Measurements from ENCODE around the gene SLC9A2. TPM values are rescaled to one million over a fixed set of nuclear protein-coding genes. Genes with fewer than 3 reads are reported as not detected.

The SLC9A2 gene
- total RNA-seq, 1 experiment from 2014 or later = 0.18 TPM

DNA sequence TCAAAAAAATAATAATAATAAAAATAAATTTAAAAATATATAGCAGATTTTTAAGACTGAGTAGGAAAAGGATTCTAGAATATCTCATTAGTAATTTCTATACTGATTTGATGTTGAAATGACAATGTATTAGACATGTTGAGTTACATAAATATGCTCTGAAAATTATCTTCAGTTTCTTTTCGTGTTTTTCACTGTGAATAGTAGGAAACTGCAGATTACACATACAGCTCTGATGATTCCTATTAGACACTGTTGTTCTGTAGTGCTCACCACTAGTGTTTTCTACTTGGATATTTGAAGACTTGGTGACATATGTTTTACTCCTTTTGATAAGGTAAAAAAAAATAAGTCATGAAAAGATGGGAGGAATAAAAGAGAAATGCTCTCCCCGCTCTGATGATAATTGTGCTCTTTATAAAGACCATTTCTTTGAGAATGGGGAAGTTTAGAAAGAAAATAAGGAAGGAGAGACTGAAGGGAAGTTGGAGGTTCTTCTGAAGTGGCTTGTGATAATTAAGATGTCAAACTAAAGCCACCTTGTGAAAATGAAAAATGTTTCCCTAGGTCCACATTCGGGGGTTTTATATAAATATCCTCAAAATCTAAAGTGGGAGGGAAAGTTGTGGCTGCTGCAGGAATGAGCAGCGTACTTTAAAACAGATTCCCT, 52.9 kb downstream of the SLC9A2 start:
- no peak for DNase-seq (ENCODE audit: low read depth)

DNA sequence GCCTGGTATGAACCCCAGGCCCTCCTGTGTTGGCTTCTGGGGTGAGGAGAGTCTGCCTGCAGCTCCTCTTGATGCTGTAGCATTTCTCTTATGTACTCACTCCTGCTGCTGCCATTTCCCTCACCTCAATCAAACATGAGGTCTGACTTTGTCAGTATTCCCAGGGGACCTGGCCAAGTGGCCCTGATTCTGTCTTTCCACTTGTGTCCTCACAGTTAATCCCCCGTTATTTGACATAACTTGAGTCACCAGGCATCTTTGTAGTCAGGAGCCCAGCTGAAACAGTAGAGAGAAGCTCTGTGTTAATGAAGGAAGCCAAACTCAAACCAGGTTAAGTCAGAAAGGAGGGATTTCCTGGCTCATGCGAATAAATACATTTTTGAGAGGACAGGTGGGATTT, 55.0 kb downstream of the SLC9A2 start:
- DNase-seq (ENCODE audit: low read depth) = no peak

DNA sequence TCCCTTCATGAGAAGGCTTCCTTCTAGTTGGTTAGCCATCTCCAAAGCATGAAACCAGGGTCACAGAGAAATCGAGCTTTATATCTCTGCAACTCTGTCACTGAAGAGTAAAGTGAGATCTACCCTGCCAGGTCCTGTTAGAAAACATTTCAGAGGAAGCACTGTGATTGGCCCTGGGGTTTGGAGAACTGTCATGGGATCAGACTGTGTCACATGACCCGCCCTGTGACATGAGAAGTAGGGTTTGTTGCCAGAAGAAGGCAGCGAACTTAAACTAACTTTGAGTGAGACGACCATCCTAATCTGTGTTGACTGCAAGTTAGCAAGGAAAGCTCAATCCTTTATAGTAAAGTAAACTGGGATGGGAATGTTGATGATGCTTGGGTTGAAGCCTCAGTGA, 55.5 kb downstream of the SLC9A2 start:
- DNase-seq (ENCODE audit: low read depth) = no peak

DNA sequence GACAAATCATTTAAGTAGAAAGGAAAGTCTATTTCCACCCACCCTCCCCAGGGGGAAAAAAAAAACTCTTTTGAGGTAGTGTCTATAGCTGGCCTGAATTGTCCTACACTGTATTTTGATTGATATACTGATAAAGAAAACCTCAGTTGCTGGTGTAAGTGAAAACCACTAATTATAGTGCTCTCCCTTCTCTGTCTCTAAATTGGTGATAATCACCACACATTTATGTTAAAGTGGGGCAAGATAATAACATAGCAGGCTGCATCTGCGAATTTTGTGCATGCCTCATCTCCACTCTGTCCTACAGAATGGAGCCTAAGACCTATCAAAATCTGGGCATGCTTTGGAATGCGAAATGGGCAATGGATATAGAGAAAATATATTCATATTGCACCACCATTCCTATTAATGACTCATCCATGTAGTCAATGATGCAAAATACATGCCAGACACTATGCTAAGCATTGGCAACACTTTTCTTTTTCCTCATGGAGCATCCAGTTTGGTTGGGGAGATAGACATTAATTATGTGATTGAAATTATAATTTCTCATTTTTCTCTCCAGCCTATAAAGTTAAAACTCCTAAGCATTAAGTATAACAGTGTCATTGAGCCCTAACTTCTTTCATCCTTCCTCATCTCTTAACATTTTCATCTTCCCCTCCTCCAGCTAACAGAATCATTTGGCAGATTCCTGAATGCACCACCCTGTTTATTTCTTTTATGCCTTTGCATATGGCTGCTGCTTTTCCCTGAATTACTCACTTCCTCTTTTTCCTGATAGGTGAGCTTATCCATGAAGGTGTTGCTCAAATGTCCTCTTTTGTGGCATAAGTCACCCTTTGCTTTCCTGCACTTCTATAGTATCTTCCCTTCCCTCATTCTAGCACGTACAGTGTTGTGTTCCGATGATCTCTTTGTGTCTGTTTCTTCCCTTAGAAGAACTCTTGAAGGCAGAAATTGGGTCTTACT, 58.2 kb downstream of the SLC9A2 start:
- DNase-seq (ENCODE audit: low read depth) = no peak

DNA sequence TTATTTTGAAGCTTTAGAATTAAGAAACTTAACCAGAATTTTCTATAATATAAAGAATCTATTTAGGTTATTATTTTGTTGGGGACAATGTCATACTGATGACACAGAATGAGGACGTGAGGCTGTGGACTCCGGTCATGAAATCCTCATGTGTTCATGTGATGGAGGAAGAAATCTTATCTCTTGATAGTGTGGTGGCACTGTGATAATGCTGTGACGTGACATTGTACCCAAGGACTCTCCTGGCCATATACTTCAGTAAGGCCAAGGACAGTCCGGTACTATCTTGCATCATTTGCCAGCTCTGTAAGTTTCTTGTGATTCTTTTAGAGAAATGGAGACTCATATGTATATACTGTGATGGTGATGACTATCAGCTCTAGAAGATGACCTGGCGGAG, 59.1 kb downstream of the SLC9A2 start:
- DNase-seq (ENCODE audit: low read depth) = no peak

DNA sequence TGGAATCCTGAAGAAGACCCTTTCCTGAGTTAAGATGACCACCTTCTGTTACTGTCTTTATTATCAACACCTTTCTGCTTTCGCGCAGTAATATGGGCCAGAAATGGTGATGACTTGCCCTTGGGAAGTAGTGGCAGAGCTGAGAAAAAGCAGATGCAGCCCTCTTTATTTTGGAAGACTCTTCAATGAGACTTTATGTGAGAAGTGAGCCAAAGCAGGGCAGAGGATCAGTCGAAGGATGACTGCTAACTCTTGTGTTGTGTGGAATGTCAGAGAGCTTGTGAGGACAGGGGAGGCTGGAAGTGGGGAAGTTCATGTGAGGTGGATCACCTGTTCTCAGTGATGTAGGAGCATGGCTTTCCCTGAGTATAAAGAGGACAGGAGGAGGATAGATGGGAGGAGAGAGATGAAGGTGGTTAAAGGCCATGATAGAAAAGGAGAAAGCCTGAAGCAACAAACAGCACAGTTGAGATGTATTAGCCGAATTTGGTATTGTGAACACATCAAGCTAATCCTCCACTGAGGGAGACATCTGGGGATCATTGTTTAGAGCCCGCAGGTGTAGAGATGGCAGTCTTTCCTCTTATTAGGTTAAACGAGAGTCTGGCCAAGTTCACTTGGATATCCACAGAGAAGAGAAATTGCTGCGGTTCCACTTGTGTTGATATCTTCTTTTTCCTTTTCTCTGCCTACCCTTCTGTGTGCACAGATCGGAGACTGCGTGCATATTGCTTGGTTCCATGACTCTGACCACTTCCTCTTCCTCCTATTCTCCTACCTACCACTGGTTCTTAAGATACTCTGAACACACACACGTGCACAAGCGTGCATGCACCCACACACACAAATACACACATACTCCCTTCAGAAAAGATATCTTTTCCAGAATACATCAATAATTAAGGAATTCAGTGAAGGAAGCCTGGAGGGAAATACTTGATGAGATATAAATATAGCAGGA, 67.4 kb downstream of the SLC9A2 start:
- no peak for DNase-seq (ENCODE audit: low read depth)

DNA sequence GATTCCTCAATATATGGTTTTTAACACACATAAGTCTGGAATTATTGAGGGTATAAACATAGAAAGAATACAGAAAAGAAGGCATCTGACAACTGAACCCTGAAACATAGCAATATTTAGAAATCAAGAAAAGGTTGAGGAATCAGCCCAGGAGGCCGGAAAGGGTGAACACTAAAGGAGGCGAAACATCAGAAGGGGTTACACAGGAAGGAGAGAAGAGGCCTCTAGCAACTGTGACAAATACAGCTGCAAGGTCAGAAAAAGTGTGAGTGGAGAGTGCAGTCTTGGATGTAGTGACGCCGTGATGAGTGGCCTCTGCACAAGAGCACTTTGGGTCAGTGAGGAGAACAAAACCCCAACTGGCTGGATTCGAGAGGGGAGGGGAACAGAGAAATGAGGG, 70.7 kb downstream of the SLC9A2 start:
- DNase-seq (ENCODE audit: low read depth) = peak; percentile 10

DNA sequence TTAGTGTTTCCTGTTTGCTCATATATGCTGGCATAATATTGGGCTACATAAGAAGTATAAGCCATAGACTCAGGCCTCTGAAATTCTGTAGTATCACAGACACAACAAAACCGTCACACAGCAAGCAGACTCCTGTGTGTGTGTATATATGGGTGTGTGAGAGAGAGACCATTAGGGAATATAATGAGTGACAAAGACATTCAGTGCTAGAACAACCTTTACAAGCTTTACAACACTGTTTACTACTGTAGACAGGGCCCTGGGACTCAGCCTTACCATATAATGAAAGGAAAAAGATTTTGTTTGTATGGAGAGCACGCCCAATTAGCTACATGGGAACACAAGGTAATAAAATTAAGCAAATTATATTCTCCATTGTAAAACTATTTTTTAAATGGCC, 77.1 kb downstream of the SLC9A2 start:
- DNase-seq (ENCODE audit: low read depth) = no peak

DNA sequence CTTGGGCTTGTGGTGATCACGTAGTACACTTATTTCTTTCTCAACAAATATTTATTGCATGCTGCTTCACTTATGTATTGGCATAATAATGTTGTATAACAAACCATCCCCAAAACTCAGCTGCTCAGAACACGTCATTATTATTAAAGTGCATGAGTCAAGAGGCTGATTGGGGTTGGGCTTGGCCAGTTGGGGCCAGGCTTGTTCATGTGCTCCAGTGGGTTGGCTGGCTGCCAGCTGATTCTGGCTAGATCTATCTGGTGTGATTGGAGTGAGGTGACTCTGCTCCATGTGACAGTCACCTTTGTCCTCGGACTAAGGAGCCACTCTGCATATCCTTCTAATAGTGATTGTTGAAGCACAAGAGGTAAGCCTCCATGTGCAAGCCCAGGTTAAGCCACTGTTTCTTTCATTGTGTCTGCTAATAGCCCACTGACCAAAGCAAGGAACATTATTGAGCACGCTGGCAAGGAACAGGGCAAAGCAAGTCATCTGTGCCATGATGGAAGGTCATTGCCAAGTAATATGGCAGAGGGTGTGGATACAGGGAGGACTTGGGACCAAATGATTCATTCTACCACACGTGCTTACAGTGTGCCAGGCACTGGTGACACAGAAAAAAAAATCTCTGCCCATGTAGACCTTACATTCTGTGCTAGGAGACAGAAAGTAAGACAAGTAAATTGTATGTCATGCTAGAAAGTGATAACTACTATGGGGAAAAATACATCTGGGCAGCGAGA, 79.2 kb downstream of the SLC9A2 start:
- peak; percentile 51 for DNase-seq (ENCODE audit: low read depth)

DNA sequence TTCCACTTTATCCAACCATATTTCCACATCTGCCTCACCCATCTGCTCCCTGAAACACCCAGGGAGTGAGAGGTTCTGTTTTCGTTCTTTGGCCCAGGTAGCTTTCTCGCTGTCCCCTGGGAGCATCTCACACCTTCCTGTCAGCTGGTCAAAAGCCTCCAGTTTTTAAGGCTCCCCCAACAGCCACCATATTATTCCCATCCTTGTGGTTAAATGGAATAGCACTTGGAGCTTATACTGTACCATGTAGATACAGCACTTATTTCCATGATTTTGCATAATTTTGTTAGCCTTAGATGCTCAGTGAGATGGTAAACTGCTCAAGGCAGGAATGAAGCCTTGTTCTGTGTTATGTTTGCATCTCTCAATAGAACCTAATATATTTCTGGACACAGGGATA, 84.0 kb downstream of the SLC9A2 start:
- no peak for DNase-seq (ENCODE audit: low read depth)

DNA sequence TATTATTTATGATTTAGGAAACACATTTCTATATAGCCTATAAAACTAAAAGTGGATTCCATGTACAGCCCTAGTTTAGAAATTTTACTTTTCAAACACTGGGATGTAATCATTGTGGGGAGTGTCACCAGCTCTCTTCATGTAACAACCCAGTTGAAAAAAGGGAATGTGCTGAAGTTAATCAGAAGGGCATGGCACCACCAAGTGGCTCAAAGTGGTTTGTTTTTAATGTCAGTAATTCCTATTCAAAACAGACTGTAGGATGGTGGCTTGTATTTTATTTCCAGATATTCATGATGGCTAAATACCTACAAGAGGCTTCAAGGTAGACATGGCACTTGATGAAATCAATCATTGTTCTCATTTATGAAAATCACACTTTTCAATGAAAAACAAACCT, 84.4 kb downstream of the SLC9A2 start:
- DNase-seq (ENCODE audit: low read depth) = peak; percentile 38

DNA sequence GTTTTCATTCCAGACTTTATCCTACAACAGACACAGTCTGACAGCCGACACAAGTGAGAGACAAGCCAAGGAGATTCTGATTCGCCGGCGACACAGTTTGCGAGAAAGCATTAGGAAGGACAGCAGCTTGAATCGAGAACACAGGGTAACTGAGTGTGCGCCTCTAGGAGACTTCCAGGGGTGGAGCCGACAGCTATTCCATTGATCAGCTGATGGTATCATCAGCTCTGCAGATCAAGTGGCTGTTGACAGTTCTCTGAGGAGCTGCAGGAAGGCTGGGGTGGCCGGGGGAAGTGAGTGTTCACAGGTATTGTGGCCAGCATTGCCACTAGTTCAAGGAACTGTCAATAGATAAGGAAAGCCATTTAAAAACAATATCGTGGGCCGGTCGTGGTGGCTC, 85.2 kb downstream of the SLC9A2 start:
- DNase-seq (ENCODE audit: low read depth) = no peak

DNA sequence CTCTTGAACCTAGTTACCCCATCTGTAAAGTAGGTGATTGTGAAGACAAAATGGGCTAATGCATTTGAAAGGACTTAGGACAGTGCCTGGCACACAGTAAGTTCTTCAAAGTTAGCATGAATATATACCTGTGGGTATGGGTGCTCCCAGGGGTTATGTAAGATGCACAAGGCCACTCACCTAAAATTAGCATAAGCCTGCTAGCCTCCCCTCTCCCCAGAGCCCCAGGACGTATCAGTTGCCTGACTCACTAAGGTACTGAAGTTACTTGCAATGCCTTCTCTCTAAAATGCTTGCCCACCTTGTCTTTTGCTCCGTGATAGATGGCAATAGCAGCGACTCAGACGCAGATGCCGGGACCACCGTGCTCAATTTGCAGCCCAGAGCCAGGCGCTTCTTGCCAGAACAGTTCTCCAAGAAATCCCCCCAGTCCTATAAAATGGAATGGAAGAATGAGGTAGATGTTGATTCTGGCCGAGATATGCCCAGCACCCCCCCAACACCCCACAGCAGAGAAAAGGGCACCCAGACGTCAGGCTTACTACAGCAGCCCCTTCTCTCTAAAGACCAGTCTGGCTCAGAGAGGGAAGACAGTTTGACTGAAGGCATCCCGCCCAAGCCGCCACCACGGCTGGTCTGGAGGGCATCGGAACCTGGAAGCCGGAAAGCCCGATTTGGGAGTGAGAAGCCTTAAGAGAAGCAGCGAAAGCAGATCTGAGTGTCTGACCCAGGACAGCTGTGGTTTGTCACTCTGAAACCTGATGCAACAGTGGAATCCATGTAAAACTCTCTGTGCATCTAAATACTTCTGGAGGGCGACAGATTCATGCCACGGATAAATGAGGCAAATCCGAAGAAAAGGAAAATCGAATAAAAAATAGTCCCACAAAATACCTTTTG, 88.7 kb downstream of the SLC9A2 start:
- DNase-seq (ENCODE audit: low read depth) = no peak

DNA sequence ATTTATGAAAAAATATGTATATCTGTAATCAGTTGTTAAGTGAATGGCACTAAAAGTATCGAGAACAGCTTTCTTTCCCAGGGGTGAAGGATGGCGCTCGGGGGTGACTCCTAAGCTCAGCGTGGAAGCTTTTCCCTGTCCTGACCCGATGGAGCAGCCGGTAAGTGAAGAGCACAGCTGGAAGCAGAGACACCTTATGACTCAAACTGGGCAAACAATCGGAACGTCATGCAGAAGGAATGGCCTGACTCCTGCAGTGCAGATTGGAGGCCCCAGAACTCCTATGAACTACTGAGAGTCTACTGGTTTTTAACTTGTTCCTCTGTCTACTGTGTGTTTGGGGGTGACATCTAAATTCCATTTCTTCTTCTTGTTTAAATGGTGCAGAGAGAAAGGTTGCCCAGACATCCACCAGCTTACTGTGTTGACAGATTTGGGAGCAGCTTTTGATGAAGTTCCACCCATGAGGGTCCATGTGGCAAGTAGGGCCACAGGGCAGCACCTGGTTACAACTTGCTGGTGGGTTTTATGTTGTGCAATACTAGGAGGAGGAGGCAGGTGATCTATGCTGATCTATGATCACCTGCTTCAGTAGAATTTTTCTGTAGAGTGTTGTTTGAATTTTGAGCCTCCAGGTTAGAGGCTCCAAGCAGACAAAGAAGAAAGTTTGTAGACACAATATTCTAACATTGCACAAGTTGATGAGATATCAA, 89.7 kb downstream of the SLC9A2 start:
- peak; percentile 81 for DNase-seq (ENCODE audit: low read depth)

DNA sequence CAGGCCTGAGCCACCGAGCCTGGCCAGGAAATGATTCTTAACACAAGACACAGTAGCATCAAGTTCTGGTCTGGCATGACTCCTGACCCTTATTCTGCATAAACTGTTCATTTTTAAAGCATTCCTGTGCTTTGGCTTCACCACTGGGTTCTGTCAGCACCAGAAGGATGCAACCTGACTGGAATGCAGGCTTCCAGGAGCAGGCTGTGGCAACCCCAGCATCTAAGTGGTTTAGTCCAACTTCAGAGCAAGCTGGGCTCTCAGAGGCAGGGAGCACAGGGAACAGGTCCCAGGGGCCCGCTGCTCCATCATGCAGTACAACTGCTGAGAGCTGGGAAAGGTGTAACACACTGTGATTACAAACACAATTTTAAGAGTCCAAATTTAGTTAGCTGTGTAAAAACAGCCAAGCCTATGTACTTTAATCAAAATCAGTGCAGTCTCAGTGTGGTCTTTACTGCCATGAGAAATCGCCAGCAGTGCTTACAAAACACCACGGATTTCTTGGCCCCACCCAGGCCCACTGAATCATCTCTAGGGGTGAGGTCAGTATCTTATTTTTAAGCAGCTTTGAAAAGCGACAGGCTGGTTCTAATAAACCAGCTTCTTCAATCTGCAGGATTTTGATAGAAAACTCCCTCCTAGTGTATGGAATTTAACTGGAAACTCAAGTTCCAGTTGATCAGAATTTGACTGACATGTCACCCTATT, 98.1 kb downstream of the SLC9A2 start:
- DNase-seq (ENCODE audit: low read depth) = peak; percentile 20

DNA sequence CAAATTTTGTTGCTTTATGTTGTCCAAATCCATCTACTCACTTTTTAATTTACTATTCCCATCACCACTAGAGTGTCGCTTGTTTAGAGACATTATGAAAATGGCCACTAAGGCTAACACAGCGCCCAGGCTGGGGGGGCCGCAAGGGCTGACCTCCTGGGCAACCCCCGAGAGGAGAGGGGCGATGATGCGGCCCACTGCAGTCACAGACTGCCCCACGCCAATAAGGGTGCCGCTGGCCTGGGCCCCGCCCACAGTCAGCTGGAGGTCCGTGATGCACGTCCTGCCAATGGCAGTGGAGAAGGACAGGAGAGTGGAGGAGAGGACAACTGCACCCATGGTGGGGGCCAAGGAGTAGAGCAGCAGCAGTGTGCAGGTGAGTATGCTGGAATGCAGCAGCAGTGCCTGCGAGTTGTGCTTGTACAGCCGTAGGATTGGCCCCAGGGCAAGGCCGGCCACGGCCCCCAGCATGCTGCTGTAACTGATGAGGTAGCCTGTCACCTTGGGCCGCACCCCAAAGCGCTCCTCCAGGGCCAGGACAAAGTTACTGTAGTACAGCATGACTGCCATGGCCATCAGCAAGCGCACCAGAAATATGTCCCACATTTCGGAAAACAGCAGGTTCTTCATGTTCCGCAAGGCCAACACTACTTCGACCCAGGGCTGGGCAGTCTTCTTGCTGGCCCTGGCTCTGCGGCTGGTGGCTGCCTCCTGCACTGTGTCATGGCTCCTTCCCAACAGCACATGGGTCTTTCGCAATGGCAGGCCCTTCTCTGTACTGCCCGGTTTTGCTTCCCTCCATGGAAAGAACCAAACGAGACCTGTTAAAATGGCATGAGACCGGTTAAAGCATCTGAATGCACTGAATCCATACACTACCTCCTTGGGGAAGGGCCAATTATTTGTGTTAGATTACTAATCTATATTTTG, 99.3 kb downstream of the SLC9A2 start:
- no peak for DNase-seq (ENCODE audit: low read depth)

DNA sequence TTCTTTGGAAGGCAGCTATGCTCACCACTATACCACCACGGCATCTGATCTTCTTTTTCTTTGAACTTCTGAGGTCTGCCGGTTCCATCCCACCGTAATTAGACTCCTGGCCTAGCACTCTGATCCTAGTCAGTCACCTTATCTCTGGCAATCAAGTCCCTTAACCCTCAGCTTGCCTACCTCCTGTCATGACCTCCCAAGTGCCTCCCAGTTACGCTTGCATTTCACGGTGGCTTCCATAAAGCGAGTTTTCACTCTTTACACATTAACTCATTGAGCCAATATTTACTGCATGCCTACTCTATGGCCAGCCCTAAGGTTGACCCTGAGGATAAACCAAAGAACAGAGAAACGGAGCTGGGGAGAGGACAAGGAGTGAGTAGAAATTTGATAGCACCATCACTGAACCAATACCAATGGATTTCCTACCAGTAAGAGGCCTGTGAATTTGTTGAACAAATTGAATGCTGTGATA, 104.7 kb downstream of the SLC9A2 start:
- no peak for DNase-seq (ENCODE audit: low read depth)

All from HT1080 (cell line).